GM23338 (cell line): ENCODE measurements around the gene OR51T1. TPM values are rescaled to one million over a fixed set of nuclear protein-coding genes. Genes with fewer than 3 reads are reported as not detected.
A peak's percentile ranks its signal among the peaks of the same experiment; 100 is the strongest.

Experiments used
- ATAC-seq: fragments of 200-7000 bp; cut with Tn5 transposase; 3 replicates; pipeline ENCODE4 v1.9.1; 2020
- DNase-seq: peaks from one replicate; pipeline ENCODE4 v3.0.0-alpha.2; 2015; ENCODE audit warnings: low spot score
- H2AFZ ChIP-seq: fragments of 200-600 bp; sonication (generic); 2 replicates; pipeline ENCODE4 v1.8.0; 2016; ENCODE audit warnings: antibody characterized with exemption, mild to moderate bottlenecking, moderate library complexity
- H3F3A ChIP-seq: fragments of 200-600 bp; sonication (generic); replicated peaks from 2 replicates; pipeline ENCODE4 v1.8.0; 2017; ENCODE audit warnings: antibody characterized with exemption, mixed run types, low read depth
- H3K27ac ChIP-seq: fragments of 200-600 bp; sonication (generic); 2 replicates; pipeline ENCODE4 v1.6.1; 2016; ENCODE audit warnings: low read depth
- H3K27me3 ChIP-seq: fragments of 200-600 bp; sonication (generic); 2 replicates; pipeline ENCODE4 v1.8.0; 2016; ENCODE audit warnings: mild to moderate bottlenecking, mixed run types, moderate library complexity; ENCODE audit not compliant: insufficient read depth
- H3K36me3 ChIP-seq: fragments of 200-600 bp; sonication (generic); 2 replicates; pipeline ENCODE4 v1.8.0; 2016; ENCODE audit warnings: mild to moderate bottlenecking; ENCODE audit not compliant: insufficient read depth
- H3K4me1 ChIP-seq: fragments of 200-600 bp; sonication (generic); 2 replicates; pipeline ENCODE4 v1.8.0; 2016; ENCODE audit warnings: mild to moderate bottlenecking, moderate library complexity; ENCODE audit not compliant: insufficient read depth
- H3K4me2 ChIP-seq: fragments of 200-600 bp; sonication (generic); 2 replicates; pipeline ENCODE4 v1.7.1; 2017; ENCODE audit warnings: mixed run types
- H3K4me3 ChIP-seq: fragments of 200-600 bp; sonication (generic); 2 replicates; pipeline ENCODE4 v1.6.1; 2016; ENCODE audit warnings: mixed run types
- H3K79me2 ChIP-seq: fragments of 200-600 bp; sonication (generic); replicated peaks from 2 replicates; pipeline ENCODE4 v1.8.0; 2017; ENCODE audit warnings: mild to moderate bottlenecking; ENCODE audit not compliant: insufficient read depth
- H3K9me2 ChIP-seq: fragments of 200-600 bp; sonication (generic); 2 replicates; pipeline ENCODE4 v1.8.0; 2017; ENCODE audit not compliant: insufficient read depth
- H4K20me1 ChIP-seq: fragments of 200-600 bp; sonication (generic); replicated peaks from 2 replicates; pipeline ENCODE4 v1.8.0; 2017; ENCODE audit warnings: mild to moderate bottlenecking; ENCODE audit not compliant: insufficient read depth
- H3K27ac Mint-ChIP-seq: 2 replicates; pipeline ENCODE4 v1.8.0; 2020; ENCODE audit warnings: inconsistent platforms, mild to moderate bottlenecking, moderate library complexity, mixed read lengths
- H3K27me3 Mint-ChIP-seq: 3 replicates; pipeline ENCODE4 v1.8.0; 2022; ENCODE audit warnings: low read depth, mild to moderate bottlenecking, moderate library complexity, mixed read lengths, inconsistent platforms; ENCODE audit not compliant: insufficient read depth, poor library complexity
- H3K36me3 Mint-ChIP-seq: 3 replicates; pipeline ENCODE4 v1.8.0; 2021; ENCODE audit warnings: low read depth, mild to moderate bottlenecking, inconsistent platforms, moderate library complexity, mixed read lengths
- H3K4me1 Mint-ChIP-seq: 3 replicates; pipeline ENCODE4 v1.8.0; 2020; ENCODE audit warnings: mild to moderate bottlenecking, inconsistent platforms, mixed read lengths
- H3K4me3 Mint-ChIP-seq: 3 replicates; pipeline ENCODE4 v1.8.0; 2021; ENCODE audit warnings: moderate library complexity, mild to moderate bottlenecking, inconsistent platforms, mixed read lengths
- H3K9me3 Mint-ChIP-seq: 3 replicates; pipeline ENCODE4 v1.8.0; 2020; ENCODE audit warnings: moderate library complexity, mild to moderate bottlenecking, inconsistent platforms, mixed read lengths
- CREB1 ChIP-seq: fragments of 250-450 bp; sonication (Bioruptor Pico); IDR thresholded peaks from 2 replicates; pipeline ENCODE4 v1.5.0; 2020; ENCODE audit warnings: low read depth, mild to moderate bottlenecking, moderate library complexity
- EZH2 ChIP-seq: fragments of 200-600 bp; sonication (generic); IDR thresholded peaks from one replicate; pipeline ENCODE4 v1.8.0; 2017; ENCODE audit warnings: antibody characterized with exemption, mild to moderate bottlenecking, low read depth; ENCODE audit not compliant: unreplicated experiment
- EZH2phosphoT487 ChIP-seq: fragments of 200-600 bp; sonication (generic); IDR thresholded peaks from one replicate; pipeline ENCODE4 v1.8.1; 2018; ENCODE audit warnings: antibody characterized with exemption; ENCODE audit not compliant: unreplicated experiment
- JUNB ChIP-seq: IDR thresholded peaks from one replicate; pipeline ENCODE4 v1.6.1; 2016; ENCODE audit warnings: antibody characterized with exemption; ENCODE audit not compliant: unreplicated experiment
- NANOG ChIP-seq: IDR thresholded peaks from 2 replicates; pipeline ENCODE4 v1.6.1; 2016; ENCODE audit warnings: antibody characterized with exemption, borderline replicate concordance
- POLR2AphosphoS5 ChIP-seq: IDR thresholded peaks from 2 replicates; pipeline ENCODE4 v1.6.1; 2016; ENCODE audit warnings: antibody characterized with exemption, low read depth
- STAT1 ChIP-seq: IDR thresholded peaks from one replicate; pipeline ENCODE4 v1.6.1; 2016; ENCODE audit warnings: antibody characterized with exemption; ENCODE audit not compliant: unreplicated experiment
- ZNF114 ChIP-seq: fragments of 250-450 bp; sonication (Bioruptor Pico); IDR thresholded peaks from 2 replicates; pipeline ENCODE4 v1.5.0; 2020; ENCODE audit warnings: mild to moderate bottlenecking, moderate library complexity
- ZNF331 ChIP-seq: fragments of 250-450 bp; sonication (Bioruptor Pico); IDR thresholded peaks from 2 replicates; pipeline ENCODE4 v1.5.0; 2020; ENCODE audit warnings: low read depth, mild to moderate bottlenecking, moderate library complexity
- polyA plus RNA-seq: library from polyadenylated mRNA; unstranded; fragments of >200 nt; fragmentation: Nextera tagmentation; extraction: Ambion mirVana; gene quantifications from 2 replicates; pipeline ENCODE4 v1.2.1, GENCODE V29; 2016
- total RNA-seq: library from RNA; depleted of rRNA; stranded (reverse); fragments of >200 nt; shearing (Covaris generic); gene quantifications from 2 replicates; pipeline ENCODE4 v1.2.3, GENCODE V29; 2014
- TF ChIP-seq, protein P1 (sequence below), 2 experiments: fragments of 200-600 bp in 1 of 2; sonication (generic) in 1 of 2; conservative IDR thresholded peaks; 2 replicates each; pipeline versions ENCODE4 v1.5.1 to v1.6.1; 2016 to 2017; ENCODE audit warnings: antibody characterized with exemption in 2 of 2, low read depth in 2 of 2, mild to moderate bottlenecking in 2 of 2, moderate library complexity in 1 of 2
- TF ChIP-seq, protein P2 (sequence below): IDR thresholded peaks from one replicate; pipeline ENCODE4 v1.6.1; 2018; ENCODE audit warnings: antibody characterized with exemption; ENCODE audit not compliant: unreplicated experiment
- TF ChIP-seq, protein P3 (sequence below): IDR thresholded peaks from 2 replicates; pipeline ENCODE4 v1.6.1; 2016; ENCODE audit warnings: antibody characterized with exemption
- TF ChIP-seq, protein P4 (sequence below): fragments of 250-450 bp; sonication (Bioruptor Pico); IDR thresholded peaks from 2 replicates; pipeline ENCODE4 v1.5.0; 2020; ENCODE audit warnings: mild to moderate bottlenecking, moderate library complexity

The OR51T1 gene
- total and polyA plus RNA-seq, 2 experiments from 2014 or later = not detected

DNA sequence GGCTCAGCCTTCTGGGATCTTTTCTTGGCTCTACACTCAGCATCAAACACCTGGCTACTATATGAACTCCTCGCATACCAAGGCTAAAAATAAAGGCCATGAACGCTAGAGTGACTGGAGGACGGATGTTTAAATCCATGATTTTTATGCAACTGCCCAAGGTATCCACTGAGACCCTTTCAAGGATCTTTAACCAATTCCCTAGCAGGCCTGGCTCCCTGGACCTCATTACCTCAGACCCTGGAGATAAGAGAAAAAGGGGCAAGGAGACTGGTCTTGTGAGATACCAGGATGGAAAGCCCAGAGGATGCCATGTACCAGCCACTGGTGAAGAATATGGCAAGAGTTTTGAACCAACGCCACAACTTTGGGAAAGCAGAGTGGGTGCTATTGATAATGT, 37.5 kb downstream of the OR51T1 start, which contains the start of gene OR51G2:
TSS of gene OR51G2 (minus strand) at position 101 of the 400 bp plus-strand sequence. CDS start 3,687 bp downstream, outside the sequence.
- Histone ChIP-seq H2AFZ (peak within 1 kb of the TSS; percentile 66; the same call in 1 of the 2 replicates), H4K20me1 (no peaks in the 10 kb centered on the region), H3K79me2 (no peaks in the 10 kb centered on the region), H3F3A (no peaks in the 10 kb centered on the region), H3K4me2 (no peak within 1 kb of the TSS), H3K4me1 (no peaks in the 10 kb centered on the region), H3K4me3 (no peak within 1 kb of the TSS), H3K9me2 (no peaks in the 10 kb centered on the region; the same call in 1 of the 2 replicates), H3K27ac (no peak within 1 kb of the TSS), H3K36me3 (no peaks in the 10 kb centered on the region), H3K27me3 (no peaks in the 10 kb centered on the region)
- Mint-ChIP-seq H3K27me3 (peaks cover 1% of the 10 kb centered on the region), H3K27ac (no peak within 1 kb of the TSS), H3K4me3 (no peak within 1 kb of the TSS), H3K36me3 (no peaks in the 10 kb centered on the region), H3K4me1 (no peaks in the 10 kb centered on the region), H3K9me3 (no peaks in the 10 kb centered on the region)
- no peak for ATAC-seq
- TF ChIP-seq, protein P1, sequence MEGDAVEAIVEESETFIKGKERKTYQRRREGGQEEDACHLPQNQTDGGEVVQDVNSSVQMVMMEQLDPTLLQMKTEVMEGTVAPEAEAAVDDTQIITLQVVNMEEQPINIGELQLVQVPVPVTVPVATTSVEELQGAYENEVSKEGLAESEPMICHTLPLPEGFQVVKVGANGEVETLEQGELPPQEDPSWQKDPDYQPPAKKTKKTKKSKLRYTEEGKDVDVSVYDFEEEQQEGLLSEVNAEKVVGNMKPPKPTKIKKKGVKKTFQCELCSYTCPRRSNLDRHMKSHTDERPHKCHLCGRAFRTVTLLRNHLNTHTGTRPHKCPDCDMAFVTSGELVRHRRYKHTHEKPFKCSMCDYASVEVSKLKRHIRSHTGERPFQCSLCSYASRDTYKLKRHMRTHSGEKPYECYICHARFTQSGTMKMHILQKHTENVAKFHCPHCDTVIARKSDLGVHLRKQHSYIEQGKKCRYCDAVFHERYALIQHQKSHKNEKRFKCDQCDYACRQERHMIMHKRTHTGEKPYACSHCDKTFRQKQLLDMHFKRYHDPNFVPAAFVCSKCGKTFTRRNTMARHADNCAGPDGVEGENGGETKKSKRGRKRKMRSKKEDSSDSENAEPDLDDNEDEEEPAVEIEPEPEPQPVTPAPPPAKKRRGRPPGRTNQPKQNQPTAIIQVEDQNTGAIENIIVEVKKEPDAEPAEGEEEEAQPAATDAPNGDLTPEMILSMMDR (conservative IDR thresholded peaks at IDR 0.05; ENCODE audit: low read depth in 2 of 2) = no peak
- TF ChIP-seq NANOG (no peak), JUNB (no peak), ZNF331 (CRISPR knock-in tag) (no peak), EZH2phosphoT487 (no peak), ZNF114 (CRISPR knock-in tag) (no peak), POLR2AphosphoS5 (no peak), STAT1 (no peak), EZH2 (no peak), CREB1 (no peak)
- TF ChIP-seq, protein P2, sequence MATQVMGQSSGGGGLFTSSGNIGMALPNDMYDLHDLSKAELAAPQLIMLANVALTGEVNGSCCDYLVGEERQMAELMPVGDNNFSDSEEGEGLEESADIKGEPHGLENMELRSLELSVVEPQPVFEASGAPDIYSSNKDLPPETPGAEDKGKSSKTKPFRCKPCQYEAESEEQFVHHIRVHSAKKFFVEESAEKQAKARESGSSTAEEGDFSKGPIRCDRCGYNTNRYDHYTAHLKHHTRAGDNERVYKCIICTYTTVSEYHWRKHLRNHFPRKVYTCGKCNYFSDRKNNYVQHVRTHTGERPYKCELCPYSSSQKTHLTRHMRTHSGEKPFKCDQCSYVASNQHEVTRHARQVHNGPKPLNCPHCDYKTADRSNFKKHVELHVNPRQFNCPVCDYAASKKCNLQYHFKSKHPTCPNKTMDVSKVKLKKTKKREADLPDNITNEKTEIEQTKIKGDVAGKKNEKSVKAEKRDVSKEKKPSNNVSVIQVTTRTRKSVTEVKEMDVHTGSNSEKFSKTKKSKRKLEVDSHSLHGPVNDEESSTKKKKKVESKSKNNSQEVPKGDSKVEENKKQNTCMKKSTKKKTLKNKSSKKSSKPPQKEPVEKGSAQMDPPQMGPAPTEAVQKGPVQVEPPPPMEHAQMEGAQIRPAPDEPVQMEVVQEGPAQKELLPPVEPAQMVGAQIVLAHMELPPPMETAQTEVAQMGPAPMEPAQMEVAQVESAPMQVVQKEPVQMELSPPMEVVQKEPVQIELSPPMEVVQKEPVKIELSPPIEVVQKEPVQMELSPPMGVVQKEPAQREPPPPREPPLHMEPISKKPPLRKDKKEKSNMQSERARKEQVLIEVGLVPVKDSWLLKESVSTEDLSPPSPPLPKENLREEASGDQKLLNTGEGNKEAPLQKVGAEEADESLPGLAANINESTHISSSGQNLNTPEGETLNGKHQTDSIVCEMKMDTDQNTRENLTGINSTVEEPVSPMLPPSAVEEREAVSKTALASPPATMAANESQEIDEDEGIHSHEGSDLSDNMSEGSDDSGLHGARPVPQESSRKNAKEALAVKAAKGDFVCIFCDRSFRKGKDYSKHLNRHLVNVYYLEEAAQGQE = no peak
- TF ChIP-seq, protein P3, sequence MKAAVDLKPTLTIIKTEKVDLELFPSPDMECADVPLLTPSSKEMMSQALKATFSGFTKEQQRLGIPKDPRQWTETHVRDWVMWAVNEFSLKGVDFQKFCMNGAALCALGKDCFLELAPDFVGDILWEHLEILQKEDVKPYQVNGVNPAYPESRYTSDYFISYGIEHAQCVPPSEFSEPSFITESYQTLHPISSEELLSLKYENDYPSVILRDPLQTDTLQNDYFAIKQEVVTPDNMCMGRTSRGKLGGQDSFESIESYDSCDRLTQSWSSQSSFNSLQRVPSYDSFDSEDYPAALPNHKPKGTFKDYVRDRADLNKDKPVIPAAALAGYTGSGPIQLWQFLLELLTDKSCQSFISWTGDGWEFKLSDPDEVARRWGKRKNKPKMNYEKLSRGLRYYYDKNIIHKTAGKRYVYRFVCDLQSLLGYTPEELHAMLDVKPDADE = no peak
- TF ChIP-seq, protein P4, sequence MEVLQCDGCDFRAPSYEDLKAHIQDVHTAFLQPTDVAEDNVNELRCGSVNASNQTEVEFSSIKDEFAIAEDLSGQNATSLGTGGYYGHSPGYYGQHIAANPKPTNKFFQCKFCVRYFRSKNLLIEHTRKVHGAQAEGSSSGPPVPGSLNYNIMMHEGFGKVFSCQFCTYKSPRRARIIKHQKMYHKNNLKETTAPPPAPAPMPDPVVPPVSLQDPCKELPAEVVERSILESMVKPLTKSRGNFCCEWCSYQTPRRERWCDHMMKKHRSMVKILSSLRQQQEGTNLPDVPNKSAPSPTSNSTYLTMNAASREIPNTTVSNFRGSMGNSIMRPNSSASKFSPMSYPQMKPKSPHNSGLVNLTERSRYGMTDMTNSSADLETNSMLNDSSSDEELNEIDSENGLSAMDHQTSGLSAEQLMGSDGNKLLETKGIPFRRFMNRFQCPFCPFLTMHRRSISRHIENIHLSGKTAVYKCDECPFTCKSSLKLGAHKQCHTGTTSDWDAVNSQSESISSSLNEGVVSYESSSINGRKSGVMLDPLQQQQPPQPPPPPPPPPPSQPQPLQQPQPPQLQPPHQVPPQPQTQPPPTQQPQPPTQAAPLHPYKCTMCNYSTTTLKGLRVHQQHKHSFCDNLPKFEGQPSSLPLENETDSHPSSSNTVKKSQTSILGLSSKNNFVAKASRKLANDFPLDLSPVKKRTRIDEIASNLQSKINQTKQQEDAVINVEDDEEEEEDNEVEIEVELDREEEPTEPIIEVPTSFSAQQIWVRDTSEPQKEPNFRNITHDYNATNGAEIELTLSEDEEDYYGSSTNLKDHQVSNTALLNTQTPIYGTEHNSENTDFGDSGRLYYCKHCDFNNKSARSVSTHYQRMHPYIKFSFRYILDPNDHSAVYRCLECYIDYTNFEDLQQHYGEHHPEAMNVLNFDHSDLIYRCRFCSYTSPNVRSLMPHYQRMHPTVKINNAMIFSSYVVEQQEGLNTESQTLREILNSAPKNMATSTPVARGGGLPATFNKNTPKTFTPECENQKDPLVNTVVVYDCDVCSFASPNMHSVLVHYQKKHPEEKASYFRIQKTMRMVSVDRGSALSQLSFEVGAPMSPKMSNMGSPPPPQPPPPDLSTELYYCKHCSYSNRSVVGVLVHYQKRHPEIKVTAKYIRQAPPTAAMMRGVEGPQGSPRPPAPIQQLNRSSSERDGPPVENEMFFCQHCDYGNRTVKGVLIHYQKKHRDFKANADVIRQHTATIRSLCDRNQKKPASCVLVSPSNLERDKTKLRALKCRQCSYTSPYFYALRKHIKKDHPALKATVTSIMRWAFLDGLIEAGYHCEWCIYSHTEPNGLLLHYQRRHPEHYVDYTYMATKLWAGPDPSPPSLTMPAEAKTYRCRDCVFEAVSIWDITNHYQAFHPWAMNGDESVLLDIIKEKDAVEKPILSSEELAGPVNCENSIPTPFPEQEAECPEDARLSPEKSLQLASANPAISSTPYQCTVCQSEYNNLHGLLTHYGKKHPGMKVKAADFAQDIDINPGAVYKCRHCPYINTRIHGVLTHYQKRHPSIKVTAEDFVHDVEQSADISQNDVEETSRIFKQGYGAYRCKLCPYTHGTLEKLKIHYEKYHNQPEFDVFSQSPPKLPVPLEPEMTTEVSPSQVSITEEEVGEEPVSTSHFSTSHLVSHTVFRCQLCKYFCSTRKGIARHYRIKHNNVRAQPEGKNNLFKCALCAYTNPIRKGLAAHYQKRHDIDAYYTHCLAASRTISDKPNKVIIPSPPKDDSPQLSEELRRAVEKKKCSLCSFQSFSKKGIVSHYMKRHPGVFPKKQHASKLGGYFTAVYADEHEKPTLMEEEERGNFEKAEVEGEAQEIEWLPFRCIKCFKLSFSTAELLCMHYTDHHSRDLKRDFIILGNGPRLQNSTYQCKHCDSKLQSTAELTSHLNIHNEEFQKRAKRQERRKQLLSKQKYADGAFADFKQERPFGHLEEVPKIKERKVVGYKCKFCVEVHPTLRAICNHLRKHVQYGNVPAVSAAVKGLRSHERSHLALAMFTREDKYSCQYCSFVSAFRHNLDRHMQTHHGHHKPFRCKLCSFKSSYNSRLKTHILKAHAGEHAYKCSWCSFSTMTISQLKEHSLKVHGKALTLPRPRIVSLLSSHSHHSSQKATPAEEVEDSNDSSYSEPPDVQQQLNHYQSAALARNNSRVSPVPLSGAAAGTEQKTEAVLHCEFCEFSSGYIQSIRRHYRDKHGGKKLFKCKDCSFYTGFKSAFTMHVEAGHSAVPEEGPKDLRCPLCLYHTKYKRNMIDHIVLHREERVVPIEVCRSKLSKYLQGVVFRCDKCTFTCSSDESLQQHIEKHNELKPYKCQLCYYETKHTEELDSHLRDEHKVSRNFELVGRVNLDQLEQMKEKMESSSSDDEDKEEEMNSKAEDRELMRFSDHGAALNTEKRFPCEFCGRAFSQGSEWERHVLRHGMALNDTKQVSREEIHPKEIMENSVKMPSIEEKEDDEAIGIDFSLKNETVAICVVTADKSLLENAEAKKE = no peak
- no peak for DNase-seq
